HEK293T (cell line): Measurements from ENCODE around the gene XIRP1.

Experiments
- CTCF ChIA-PET: fragments of 350-600 bp; formaldehyde crosslinking; extraction: SDS; loops from one replicate; lab custom pipeline; 2021; ENCODE audit warnings: antibody characterized with exemption, inconsistent platforms; lab: Yijun Ruan, JAX
- POLR2A ChIA-PET: fragments of 350-600 bp; formaldehyde crosslinking; extraction: SDS; loops from one replicate; lab custom pipeline; 2020; ENCODE audit warnings: antibody characterized with exemption, inconsistent platforms; lab: Yijun Ruan, JAX
- DNase-seq: peaks from one replicate; pipeline ENCODE4 v3.0.0; 2012; ENCODE audit warnings: mixed read lengths; ENCODE audit errors: extremely low spot score
- ARNT ChIP-seq: fragments of 450-650 bp; IDR thresholded peaks from 2 replicates; pipeline ENCODE4 v1.6.1; 2017; ENCODE audit warnings: mild to moderate bottlenecking
- BHLHE40 ChIP-seq: fragments of 450-650 bp; IDR thresholded peaks from 2 replicates; pipeline ENCODE4 v1.6.1; 2016; ENCODE audit warnings: mild to moderate bottlenecking, moderate library complexity, borderline replicate concordance
- CTBP1 ChIP-seq: fragments of 450-650 bp; IDR thresholded peaks from 2 replicates; pipeline ENCODE4 v1.6.1; 2016; ENCODE audit warnings: borderline replicate concordance
- ELF4 ChIP-seq: fragments of 450-650 bp; IDR thresholded peaks from 2 replicates; pipeline ENCODE4 v1.6.1; 2017; ENCODE audit warnings: antibody characterized with exemption
- FOXA1 ChIP-seq: fragments of 450-650 bp; IDR thresholded peaks from 2 replicates; pipeline ENCODE4 v1.6.1; 2016; ENCODE audit warnings: mild to moderate bottlenecking
- FOXK2 ChIP-seq: fragments of 450-650 bp; IDR thresholded peaks from 2 replicates; pipeline ENCODE4 v1.6.1; 2016; ENCODE audit warnings: mild to moderate bottlenecking
- FOXM1 ChIP-seq: fragments of 450-650 bp; IDR thresholded peaks from 2 replicates; pipeline ENCODE4 v1.6.1; 2017; ENCODE audit warnings: mild to moderate bottlenecking, borderline replicate concordance
- HDGF ChIP-seq: fragments of 450-650 bp; IDR thresholded peaks from 2 replicates; pipeline ENCODE4 v1.6.1; 2017; ENCODE audit warnings: antibody characterized with exemption, borderline replicate concordance
- L3MBTL2 ChIP-seq: fragments of 450-650 bp; conservative IDR thresholded peaks from 2 replicates; pipeline ENCODE4 v1.6.1; 2016; ENCODE audit warnings: mild to moderate bottlenecking
- LEF1 ChIP-seq: fragments of 450-650 bp; IDR thresholded peaks from 2 replicates; pipeline ENCODE4 v1.6.1; 2017; ENCODE audit warnings: mild to moderate bottlenecking, borderline replicate concordance
- NFRKB ChIP-seq: fragments of 450-650 bp; IDR thresholded peaks from 2 replicates; pipeline ENCODE4 v1.6.1; 2016; ENCODE audit warnings: mild to moderate bottlenecking, moderate library complexity
- PKNOX1 ChIP-seq: fragments of 450-650 bp; IDR thresholded peaks from 2 replicates; pipeline ENCODE4 v1.6.1; 2016
- SP1 ChIP-seq: fragments of 450-650 bp; IDR thresholded peaks from 2 replicates; pipeline ENCODE4 v1.6.1; 2017
- SUZ12 ChIP-seq: fragments of 450-650 bp; IDR thresholded peaks from 2 replicates; pipeline ENCODE4 v1.6.1; 2016; ENCODE audit warnings: mild to moderate bottlenecking
- TARDBP ChIP-seq: fragments of 450-650 bp; IDR thresholded peaks from 2 replicates; pipeline ENCODE4 v1.6.1; 2016
- ZNF384 ChIP-seq: fragments of 450-650 bp; IDR thresholded peaks from 2 replicates; pipeline ENCODE4 v1.6.1; 2016

The XIRP1 gene

GRCh38 chr3:39170461-39170860 is 21.9 kb downstream of the XIRP1 start:
- CTCF ChIA-PET, result no interaction called here
- POLR2A ChIA-PET, result no interaction called here
- no peak for DNase-seq
- TF ChIP-seq LEF1 (no peak), HDGF (no peak), FOXM1 (no peak), ZNF384 (no peak), FOXA1 (no peak)

- ChIA-PET CTCF (no interaction called here), POLR2A (no interaction called here)
- no peak for DNase-seq
- TF ChIP-seq SUZ12, result no peak
- TF ChIP-seq SP1, result no peak
- no peak for TF ChIP-seq FOXK2
- no peak for TF ChIP-seq HDGF
- TF ChIP-seq CTBP1, result no peak
- TF ChIP-seq L3MBTL2, result no peak
- no peak for TF ChIP-seq ARNT
- no peak for TF ChIP-seq ZNF384
- TF ChIP-seq ELF4, result no peak
- no peak for TF ChIP-seq PKNOX1
- no peak for TF ChIP-seq BHLHE40
- no peak for TF ChIP-seq FOXA1
- no peak for TF ChIP-seq LEF1
- no peak for TF ChIP-seq FOXM1
- TF ChIP-seq TARDBP, result no peak
- no peak for TF ChIP-seq NFRKB
Measured at GRCh38 chr3:39169712-39170111, 22.7 kb downstream of the XIRP1 start.

DNA sequence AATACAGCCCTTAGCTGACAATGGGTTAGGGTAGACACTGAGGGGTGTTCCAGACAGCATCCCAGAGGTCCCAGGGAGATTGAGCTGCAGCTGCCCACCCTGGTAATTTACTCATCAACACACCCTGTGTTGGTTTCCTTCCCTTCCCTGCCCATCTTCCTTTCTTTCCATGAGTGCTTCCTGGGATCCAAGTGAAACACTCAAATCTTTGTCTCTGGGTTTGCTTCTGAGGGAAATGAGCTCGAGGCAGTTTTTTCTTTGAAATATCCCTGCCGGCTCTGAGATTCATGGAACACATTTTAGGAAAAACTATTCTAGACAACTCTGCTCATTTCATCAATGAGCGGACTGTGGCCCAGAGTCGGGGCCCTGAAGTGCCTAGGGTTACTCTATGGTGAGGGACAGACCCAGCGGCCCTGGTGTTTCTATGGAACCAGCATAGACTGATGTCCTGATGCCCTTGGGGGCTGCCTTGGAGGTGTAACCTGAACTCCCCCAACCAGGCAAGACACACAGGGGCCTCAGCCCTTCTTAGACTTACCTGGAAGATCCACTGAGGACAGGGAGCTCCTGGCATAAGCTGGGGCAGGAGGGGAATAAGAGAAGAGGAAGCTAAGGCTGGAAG is 24.1 kb downstream of the XIRP1 start:
- POLR2A ChIA-PET, result interaction anchor here (0.7 kb wide), 1 partner anchor 9 kb away, joined by 3 read pairs; no protein-coding TSS in a partner anchor
- no peak for TF ChIP-seq SUZ12
- TF ChIP-seq HDGF, result no peak
- TF ChIP-seq FOXK2, result no peak
- TF ChIP-seq ARNT, result no peak
- no peak for TF ChIP-seq ELF4
- no peak for TF ChIP-seq L3MBTL2
- no peak for TF ChIP-seq SP1
- TF ChIP-seq FOXM1, result no peak
- TF ChIP-seq ZNF384, result no peak
- no peak for TF ChIP-seq LEF1
- no peak for DNase-seq
- CTCF ChIA-PET, result no interaction called here

DNA sequence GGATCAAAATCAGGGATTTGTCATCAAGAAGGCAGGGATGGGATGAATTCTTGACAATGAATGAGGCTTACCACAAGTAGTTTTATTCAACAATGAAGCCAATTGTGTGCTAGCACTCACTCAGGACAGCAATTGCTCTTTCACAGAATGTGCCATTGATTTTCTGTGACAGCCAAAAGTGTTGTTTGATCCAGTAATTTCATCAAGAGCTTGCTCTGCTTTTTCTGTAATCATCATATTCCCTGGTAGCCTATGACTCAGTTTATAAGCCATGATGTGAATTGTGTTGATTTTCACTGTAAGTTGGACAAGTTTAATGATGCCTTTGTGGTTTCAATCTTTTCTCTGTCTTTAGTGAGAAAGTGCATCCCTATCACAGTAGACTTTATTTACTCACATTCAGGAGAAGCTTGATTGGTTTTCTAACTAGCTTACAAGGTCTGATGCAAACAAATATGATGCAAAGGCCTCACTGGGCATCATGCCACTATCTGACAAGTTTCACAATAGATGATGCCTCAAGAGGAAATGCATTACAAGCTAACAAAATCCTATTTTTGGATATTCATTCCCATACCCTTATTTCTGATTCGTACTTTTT is 25.4 kb downstream of the XIRP1 start:
- no peak for DNase-seq
- CTCF ChIA-PET, result no interaction called here
- POLR2A ChIA-PET, result no interaction called here
- TF ChIP-seq CTBP1 (no peak), ELF4 (no peak)

DNA sequence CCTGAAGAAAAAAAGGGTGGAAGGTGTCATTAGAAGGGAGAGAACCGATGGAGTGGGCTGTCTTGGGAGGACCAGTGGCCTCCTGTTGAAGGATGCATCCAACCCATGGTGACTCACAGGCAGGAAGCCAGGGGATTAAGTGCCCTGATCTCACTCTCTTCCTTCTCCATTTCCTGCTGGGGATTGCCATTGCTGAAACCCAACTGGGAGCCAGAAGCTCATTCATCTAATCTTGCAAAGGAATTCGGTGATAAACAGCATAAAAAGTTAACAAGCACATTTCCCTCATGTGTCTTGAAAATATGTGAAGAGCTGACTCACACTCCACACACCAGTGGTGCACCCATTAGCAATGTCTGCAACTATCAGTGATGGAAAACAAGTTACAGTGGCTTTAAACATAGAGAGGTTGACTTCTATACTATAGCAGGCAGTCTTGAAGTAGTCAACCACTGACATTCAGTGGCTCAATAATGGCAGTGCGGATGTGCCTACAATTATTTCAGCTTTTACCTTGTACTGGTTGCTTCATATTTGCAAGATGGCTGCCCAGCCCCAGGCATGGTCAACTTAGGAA is 26.2 kb downstream of the XIRP1 start:
- no peak for DNase-seq
- ChIA-PET POLR2A (no interaction called here), CTCF (interaction anchor here (0.6 kb wide), 1 partner anchor 69 kb away, joined by 5 read pairs; no protein-coding TSS in a partner anchor)
- TF ChIP-seq SUZ12 (no peak), ZNF384 (no peak), FOXK2 (no peak), NFRKB (no peak), BHLHE40 (no peak), HDGF (no peak), L3MBTL2 (no peak), CTBP1 (no peak), TARDBP (no peak), FOXM1 (no peak), LEF1 (no peak), PKNOX1 (no peak), FOXA1 (no peak), SP1 (no peak), ELF4 (no peak), ARNT (no peak)

- DNase-seq, result no peak
- ChIA-PET CTCF (interaction anchor here (1.3 kb wide), 1 partner anchor 123 kb away, joined by 3 read pairs; no protein-coding TSS in a partner anchor), POLR2A (no interaction called here)
- TF ChIP-seq TARDBP (no peak), PKNOX1 (no peak), ARNT (no peak), CTBP1 (no peak), ZNF384 (no peak), ELF4 (no peak), FOXM1 (no peak), HDGF (no peak), NFRKB (no peak), L3MBTL2 (no peak)
Measured at GRCh38 chr3:39165518-39165917, 26.9 kb downstream of the XIRP1 start.
